ENCODE data around the gene DLK1. TPM values are rescaled to one million over a fixed set of nuclear protein-coding genes. Genes with fewer than 3 reads are reported as not detected.

Gene DLK1
- total and polyA plus RNA-seq, 2 of the 13 experiments (the other 11 are each of a cell fraction or from before 2014, with no cell fraction given), result 95.5 to 312 TPM

- peaks cover 70% of the 10 kb centered on the region for H3K4me1 ChIP-seq (ENCODE audit: insufficient read depth, low read length)
- no peaks in the 10 kb centered on the region for H3K36me3 ChIP-seq (replicated peaks in 1 of 2; ENCODE audit: control insufficient read depth in 1 of 2, insufficient read depth in 2 of 2, low read length in 2 of 2)
- no peak for FAIRE-seq
- no TSS peak for BruUV-seq (replicated peaks)
- no peak overlapping the region for H3K4me3 ChIP-seq (replicated peaks in 1 of 3; ENCODE audit: insufficient read depth in 1 of 3, low read depth in 2 of 3, low read length in 3 of 3)
- H3K79me2 ChIP-seq (ENCODE audit: insufficient read depth, low read length), result no peaks in the 10 kb centered on the region
- intact Hi-C loops (cut with micrococcal nuclease; ENCODE audit: unreplicated experiment) (no loop called here), in situ Hi-C loops (cut with HindIII; ENCODE audit: extremely low pct_ligation_motif_present, low pct_unique_long_range_greater_than_20kb) (no loop called here)
- WGBS (ENCODE audit: low lambda C conversion rate), result 86% methylated on average over 7 of the region's 7 CpGs
- no peak for DNase-seq (ENCODE audit: low spot score)
- ATAC-seq, result no peak
- ChIA-PET POLR2A (no interaction called here), CTCF (ENCODE audit: low intra/inter-chr PET ratio, low total read pairs) (no interaction called here)
- H3K27ac ChIP-seq (ENCODE audit: extremely low read length, insufficient read depth, low read length), result no peak overlapping the region
- H3K9me3 ChIP-seq (ENCODE audit: low read length), result no peaks in the 10 kb centered on the region
- H3K27me3 ChIP-seq (ENCODE audit: control insufficient read depth in 1 of 2, insufficient read depth in 2 of 2, low read length in 2 of 2), result no peaks in the 10 kb centered on the region
- no peak overlapping the region for H2AFZ ChIP-seq (ENCODE audit: low read length)
- H3K9ac ChIP-seq (ENCODE audit: insufficient read depth, low read depth, low read length), result no peak overlapping the region
- TF ChIP-seq ZNF616 (CRISPR knock-in tag; IDR thresholded peaks at IDR 0.05; ENCODE audit: low read depth), result no peak
- no peak for TF ChIP-seq ZSCAN21 (CRISPR knock-in tag; IDR thresholded peaks at IDR 0.05; ENCODE audit: borderline replicate concordance)
- no peak for TF ChIP-seq SPEN (CRISPR knock-in tag; IDR thresholded peaks at IDR 0.05; ENCODE audit: low read depth)
- no peak for TF ChIP-seq AGO1 (IDR thresholded peaks at IDR 0.05; ENCODE audit: low read depth, low read length, poor library complexity, severe bottlenecking)
- no peak for TF ChIP-seq U2AF2 (IDR thresholded peaks at IDR 0.05; ENCODE audit: low read depth, low read length)
- no peak for TF ChIP-seq HOXA7 (CRISPR knock-in tag; IDR thresholded peaks at IDR 0.05)
- no peak for TF ChIP-seq ZFP37 (CRISPR knock-in tag; IDR thresholded peaks at IDR 0.05; ENCODE audit: borderline replicate concordance)
- TF ChIP-seq, protein P1, sequence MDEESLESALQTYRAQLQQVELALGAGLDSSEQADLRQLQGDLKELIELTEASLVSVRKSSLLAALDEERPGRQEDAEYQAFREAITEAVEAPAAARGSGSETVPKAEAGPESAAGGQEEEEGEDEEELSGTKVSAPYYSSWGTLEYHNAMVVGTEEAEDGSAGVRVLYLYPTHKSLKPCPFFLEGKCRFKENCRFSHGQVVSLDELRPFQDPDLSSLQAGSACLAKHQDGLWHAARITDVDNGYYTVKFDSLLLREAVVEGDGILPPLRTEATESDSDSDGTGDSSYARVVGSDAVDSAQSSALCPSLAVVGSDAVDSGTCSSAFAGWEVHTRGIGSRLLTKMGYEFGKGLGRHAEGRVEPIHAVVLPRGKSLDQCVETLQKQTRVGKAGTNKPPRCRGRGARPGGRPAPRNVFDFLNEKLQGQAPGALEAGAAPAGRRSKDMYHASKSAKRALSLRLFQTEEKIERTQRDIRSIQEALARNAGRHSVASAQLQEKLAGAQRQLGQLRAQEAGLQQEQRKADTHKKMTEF (CRISPR knock-in tag; IDR thresholded peaks at IDR 0.05), result no peak
- TF ChIP-seq, protein P2, sequence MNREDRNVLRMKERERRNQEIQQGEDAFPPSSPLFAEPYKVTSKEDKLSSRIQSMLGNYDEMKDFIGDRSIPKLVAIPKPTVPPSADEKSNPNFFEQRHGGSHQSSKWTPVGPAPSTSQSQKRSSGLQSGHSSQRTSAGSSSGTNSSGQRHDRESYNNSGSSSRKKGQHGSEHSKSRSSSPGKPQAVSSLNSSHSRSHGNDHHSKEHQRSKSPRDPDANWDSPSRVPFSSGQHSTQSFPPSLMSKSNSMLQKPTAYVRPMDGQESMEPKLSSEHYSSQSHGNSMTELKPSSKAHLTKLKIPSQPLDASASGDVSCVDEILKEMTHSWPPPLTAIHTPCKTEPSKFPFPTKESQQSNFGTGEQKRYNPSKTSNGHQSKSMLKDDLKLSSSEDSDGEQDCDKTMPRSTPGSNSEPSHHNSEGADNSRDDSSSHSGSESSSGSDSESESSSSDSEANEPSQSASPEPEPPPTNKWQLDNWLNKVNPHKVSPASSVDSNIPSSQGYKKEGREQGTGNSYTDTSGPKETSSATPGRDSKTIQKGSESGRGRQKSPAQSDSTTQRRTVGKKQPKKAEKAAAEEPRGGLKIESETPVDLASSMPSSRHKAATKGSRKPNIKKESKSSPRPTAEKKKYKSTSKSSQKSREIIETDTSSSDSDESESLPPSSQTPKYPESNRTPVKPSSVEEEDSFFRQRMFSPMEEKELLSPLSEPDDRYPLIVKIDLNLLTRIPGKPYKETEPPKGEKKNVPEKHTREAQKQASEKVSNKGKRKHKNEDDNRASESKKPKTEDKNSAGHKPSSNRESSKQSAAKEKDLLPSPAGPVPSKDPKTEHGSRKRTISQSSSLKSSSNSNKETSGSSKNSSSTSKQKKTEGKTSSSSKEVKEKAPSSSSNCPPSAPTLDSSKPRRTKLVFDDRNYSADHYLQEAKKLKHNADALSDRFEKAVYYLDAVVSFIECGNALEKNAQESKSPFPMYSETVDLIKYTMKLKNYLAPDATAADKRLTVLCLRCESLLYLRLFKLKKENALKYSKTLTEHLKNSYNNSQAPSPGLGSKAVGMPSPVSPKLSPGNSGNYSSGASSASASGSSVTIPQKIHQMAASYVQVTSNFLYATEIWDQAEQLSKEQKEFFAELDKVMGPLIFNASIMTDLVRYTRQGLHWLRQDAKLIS (CRISPR knock-in tag; IDR thresholded peaks at IDR 0.05), result no peak
- no peak for TF ChIP-seq NFE2L1 (CRISPR knock-in tag; IDR thresholded peaks at IDR 0.05; ENCODE audit: borderline replicate concordance)
- no peaks in the 10 kb centered on the region for H4K20me1 ChIP-seq (ENCODE audit: insufficient read depth, low read length)
- H3K4me2 ChIP-seq (ENCODE audit: low read depth, low read length), result no peak overlapping the region
Measured at GRCh38 chr14:100683578-100683977, 43.1 kb upstream of the DLK1 start.
